Measurements from ENCODE around the gene ENTPD6. TPM values are rescaled to one million over a fixed set of nuclear protein-coding genes. Genes with fewer than 3 reads are reported as not detected.
"Not testable (repeated sequence)": the region's sequence is repeated elsewhere in the genome, so short reads cannot be mapped to it uniquely, and the experiment has no call there.

Gene ENTPD6
- total RNA-seq, result 118 TPM
- long read RNA-seq, transcript ENTPD6-203 (15 exons, 2,750 nt), result minor isoform, 79 of 572 reads
- long read RNA-seq, transcript ENTPD6-217 (4 exons, 2,588 nt), result minor isoform, 18 of 572 reads
- long read RNA-seq, transcript ENTPD6-202 (15 exons, 2,766 nt), result minor isoform, 40 of 572 reads
- long read RNA-seq, transcript ENTPD6-201 (14 exons, 2,708 nt), result major isoform, 189 of 572 reads
- long read RNA-seq, partial matches to known transcripts, result 40 of 572 reads
- long read RNA-seq, other reads (novel, unspliced or antisense), result 204 of 572 reads

GRCh38 chr20:25195014-25195961 lies at the start of gene ENTPD6:
TSS of gene ENTPD6 (plus strand) at chr20:25195712. CDS start at chr20:25206537, 10,825 bp downstream.
- peak; percentile 96 for DNase-seq
- intact Hi-C loops (cut with DNase I), result loop anchor here (5.0 kb wide), 1 partner anchor 52 kb away; the partner anchor contains the start of gene PYGB
- peak; percentile 88 for ATAC-seq (ENCODE audit: poor library complexity)

GRCh38 chr20:25146976-25147375 lies 48.5 kb upstream of the ENTPD6 start:
- intact Hi-C loops (cut with DNase I), result no loop called here
- ATAC-seq (ENCODE audit: poor library complexity), result no peak
- no peak for DNase-seq

GRCh38 chr20:25147716-25148115 lies 47.8 kb upstream of the ENTPD6 start:
- intact Hi-C loops (cut with DNase I), result no loop called here
- DNase-seq (no peak), ATAC-seq (ENCODE audit: poor library complexity) (no peak)

- intact Hi-C loops (cut with DNase I), result no loop called here
- ATAC-seq (ENCODE audit: poor library complexity) (peak; percentile 77), DNase-seq (peak; percentile 69)
These were observed 47.1 kb upstream of the ENTPD6 start for GRCh38 chr20:25148181-25148981.

- no peak for DNase-seq
- no peak for ATAC-seq (ENCODE audit: poor library complexity)
- intact Hi-C loops (cut with DNase I), result no loop called here
These were observed 46.3 kb upstream of the ENTPD6 start for GRCh38 chr20:25148982-25149846.

- intact Hi-C loops (cut with DNase I), result no loop called here
- ATAC-seq (ENCODE audit: poor library complexity) (no peak), DNase-seq (no peak)
These were observed 45.5 kb upstream of the ENTPD6 start for GRCh38 chr20:25150016-25150415.

GRCh38 chr20:25158043-25158442 lies 37.5 kb upstream of the ENTPD6 start:
- DNase-seq (no peak), ATAC-seq (ENCODE audit: poor library complexity) (no peak)
- intact Hi-C loops (cut with DNase I), result no loop called here

- ATAC-seq (ENCODE audit: poor library complexity), result no peak
- DNase-seq, result no peak
- intact Hi-C loops (cut with DNase I), result no loop called here
These were observed 35.0 kb upstream of the ENTPD6 start for GRCh38 chr20:25160467-25160866.

GRCh38 chr20:25160897-25161296 lies 34.6 kb upstream of the ENTPD6 start:
- DNase-seq, result no peak
- no peak for ATAC-seq (ENCODE audit: poor library complexity)
- intact Hi-C loops (cut with DNase I), result no loop called here

- DNase-seq, result no peak
- ATAC-seq (ENCODE audit: poor library complexity), result no peak
- intact Hi-C loops (cut with DNase I), result no loop called here
These were observed 30.4 kb upstream of the ENTPD6 start for GRCh38 chr20:25165128-25165527.

- ATAC-seq (ENCODE audit: poor library complexity); intact Hi-C loops (cut with DNase I); DNase-seq: not testable (repeated sequence)
These were observed 29.3 kb upstream of the ENTPD6 start for GRCh38 chr20:25166105-25166782.

- intact Hi-C loops (cut with DNase I), result no loop called here
- DNase-seq (no peak), ATAC-seq (ENCODE audit: poor library complexity) (no peak)
These were observed 22.2 kb upstream of the ENTPD6 start for GRCh38 chr20:25173321-25173720.

GRCh38 chr20:25173886-25174308 lies 21.6 kb upstream of the ENTPD6 start:
- DNase-seq, result no peak
- ATAC-seq (ENCODE audit: poor library complexity), result no peak
- intact Hi-C loops (cut with DNase I), result no loop called here

GRCh38 chr20:25176184-25176583 lies 19.3 kb upstream of the ENTPD6 start:
- intact Hi-C loops (cut with DNase I), result loop anchor here (5.0 kb wide), 1 partner anchor 109 kb away; no protein-coding TSS in a partner anchor
- DNase-seq (no peak), ATAC-seq (ENCODE audit: poor library complexity) (no peak)

- DNase-seq (no peak), ATAC-seq (ENCODE audit: poor library complexity) (peak; percentile 18)
- intact Hi-C loops (cut with DNase I), result loop anchor here (2.0 to 5.0 kb wide), 2 partner anchors 111 to 183 kb away; no protein-coding TSS in a partner anchor
These were observed 17.6 kb upstream of the ENTPD6 start for GRCh38 chr20:25177890-25178321.

- no peak for DNase-seq
- peak; percentile 94 for ATAC-seq (ENCODE audit: poor library complexity)
- intact Hi-C loops (cut with DNase I), result loop anchor here (2.0 to 5.0 kb wide), 2 partner anchors 112 to 184 kb away; no protein-coding TSS in a partner anchor
These were observed 16.7 kb upstream of the ENTPD6 start for GRCh38 chr20:25178563-25179438.
